NB4 (cell line): ENCODE results near the gene LAMP1.

ENCODE experiments used
- POLR2A ChIP-seq: IDR thresholded peaks from 2 replicates; pipeline ENCODE4 v1.6.1; 2011; ENCODE audit warnings: mild to moderate bottlenecking; ENCODE audit not compliant: insufficient read length; ENCODE audit errors: extremely low read depth
- TF ChIP-seq, protein P1 (sequence below): IDR thresholded peaks from one replicate; pipeline ENCODE4 v1.5.1; 2012; ENCODE audit warnings: low read depth, low read length
- TF ChIP-seq, protein P2 (sequence below): IDR thresholded peaks from 2 replicates; pipeline ENCODE4 v1.6.1; 2011; ENCODE audit warnings: low read depth, low read length

DNA sequence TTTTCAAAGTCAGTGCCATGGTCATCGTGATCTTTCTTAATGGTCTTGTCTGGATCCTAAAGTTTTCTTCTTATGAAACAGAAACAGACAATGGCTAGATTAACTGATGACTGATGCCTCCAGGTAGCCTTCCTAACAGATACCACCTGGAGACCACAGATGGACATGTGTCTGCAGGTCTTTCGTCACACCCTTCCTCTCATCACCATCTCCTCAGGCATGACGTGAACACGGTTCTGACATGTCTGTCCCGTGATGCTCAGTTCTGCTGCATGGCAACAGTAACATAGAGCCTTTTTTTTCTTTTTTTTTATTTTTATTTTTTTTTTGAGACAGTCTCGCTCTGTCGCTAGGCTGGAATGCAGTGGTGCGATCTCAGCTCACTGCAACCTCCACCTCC lies 13.1 kb upstream of the LAMP1 start:
- TF ChIP-seq, protein P1, sequence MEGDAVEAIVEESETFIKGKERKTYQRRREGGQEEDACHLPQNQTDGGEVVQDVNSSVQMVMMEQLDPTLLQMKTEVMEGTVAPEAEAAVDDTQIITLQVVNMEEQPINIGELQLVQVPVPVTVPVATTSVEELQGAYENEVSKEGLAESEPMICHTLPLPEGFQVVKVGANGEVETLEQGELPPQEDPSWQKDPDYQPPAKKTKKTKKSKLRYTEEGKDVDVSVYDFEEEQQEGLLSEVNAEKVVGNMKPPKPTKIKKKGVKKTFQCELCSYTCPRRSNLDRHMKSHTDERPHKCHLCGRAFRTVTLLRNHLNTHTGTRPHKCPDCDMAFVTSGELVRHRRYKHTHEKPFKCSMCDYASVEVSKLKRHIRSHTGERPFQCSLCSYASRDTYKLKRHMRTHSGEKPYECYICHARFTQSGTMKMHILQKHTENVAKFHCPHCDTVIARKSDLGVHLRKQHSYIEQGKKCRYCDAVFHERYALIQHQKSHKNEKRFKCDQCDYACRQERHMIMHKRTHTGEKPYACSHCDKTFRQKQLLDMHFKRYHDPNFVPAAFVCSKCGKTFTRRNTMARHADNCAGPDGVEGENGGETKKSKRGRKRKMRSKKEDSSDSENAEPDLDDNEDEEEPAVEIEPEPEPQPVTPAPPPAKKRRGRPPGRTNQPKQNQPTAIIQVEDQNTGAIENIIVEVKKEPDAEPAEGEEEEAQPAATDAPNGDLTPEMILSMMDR = no peak
- no peak for TF ChIP-seq POLR2A
- TF ChIP-seq, protein P2, sequence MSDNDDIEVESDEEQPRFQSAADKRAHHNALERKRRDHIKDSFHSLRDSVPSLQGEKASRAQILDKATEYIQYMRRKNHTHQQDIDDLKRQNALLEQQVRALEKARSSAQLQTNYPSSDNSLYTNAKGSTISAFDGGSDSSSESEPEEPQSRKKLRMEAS = no peak
